Glomerular endothelial cell (primary cell): ENCODE measurements around the gene FITM2. TPM values are rescaled to one million over a fixed set of nuclear protein-coding genes. Genes with fewer than 3 reads are reported as not detected.
"Not testable (repeated sequence)": the region's sequence is repeated elsewhere in the genome, so short reads cannot be mapped to it uniquely, and the experiment has no call there.

Experiments used
- DNase-seq: peaks from one replicate; pipeline ENCODE4 v3.0.0-alpha.2; 2011; ENCODE audit warnings: low read depth, low spot score; ENCODE audit errors: extremely low read depth
- total RNA-seq: library from RNA; depleted of rRNA; stranded (reverse); fragments of >200 nt; gene quantifications from 2 replicates; pipeline ENCODE4 v1.2.3, GENCODE V29; 2015

The FITM2 gene
- total RNA-seq, 1 donor from 2014 or later: 6.8 TPM

GRCh38 chr20:44334709-44335108 is 23.7 kb upstream of the FITM2 start:
- no peak for DNase-seq

GRCh38 chr20:44334306-44334705 is 23.3 kb upstream of the FITM2 start:
- no peak for DNase-seq

GRCh38 chr20:44331201-44331600 is 20.2 kb upstream of the FITM2 start:
- DNase-seq: no peak

GRCh38 chr20:44328428-44328827 is 17.4 kb upstream of the FITM2 start:
- no peak for DNase-seq

GRCh38 chr20:44327748-44328147 is 16.7 kb upstream of the FITM2 start:
- DNase-seq: not testable (repeated sequence)

- no peak for DNase-seq
Observed at GRCh38 chr20:44326391-44327159, 15.6 kb upstream of the FITM2 start.

- no peak for DNase-seq
Observed at GRCh38 chr20:44324343-44324742, 13.3 kb upstream of the FITM2 start.

GRCh38 chr20:44319839-44320422 is 8.9 kb upstream of the FITM2 start:
- no peak for DNase-seq

GRCh38 chr20:44314870-44315269 is 3.9 kb upstream of the FITM2 start:
- DNase-seq: no peak

- no peak for DNase-seq
Observed at GRCh38 chr20:44309763-44310663, 989 bp downstream of the FITM2 start.

GRCh38 chr20:44306927-44307326 is 4.1 kb downstream of the FITM2 start:
- DNase-seq: no peak

- no peak for DNase-seq
Observed at GRCh38 chr20:44304383-44304782, 6.6 kb downstream of the FITM2 start.

- DNase-seq: no peak
Observed at GRCh38 chr20:44302736-44303135, 8.3 kb downstream of the FITM2 start.

- no peak for DNase-seq
Observed at GRCh38 chr20:44302026-44302669, 8.9 kb downstream of the FITM2 start.

GRCh38 chr20:44301285-44301684 is 9.7 kb downstream of the FITM2 start:
- no peak for DNase-seq

- DNase-seq: not testable (repeated sequence)
Observed at GRCh38 chr20:44299011-44299535, 11.9 kb downstream of the FITM2 start.

- no peak for DNase-seq
Observed at GRCh38 chr20:44297721-44298120, 13.3 kb downstream of the FITM2 start.

- DNase-seq: no peak
Observed at GRCh38 chr20:44296011-44296410, 15.0 kb downstream of the FITM2 start.

GRCh38 chr20:44291754-44292153 is 19.2 kb downstream of the FITM2 start:
- no peak for DNase-seq

- no peak for DNase-seq
Observed at GRCh38 chr20:44288252-44288651, 22.8 kb downstream of the FITM2 start.
